Naive thymus-derived CD8-positive, alpha-beta T cell (primary cell): ENCODE data around the gene PRSS33. TPM values are rescaled to one million over a fixed set of nuclear protein-coding genes. Genes with fewer than 3 reads are reported as not detected.

Experiments
- ATAC-seq, 2 donors: fragments of 150-1000 bp; cut with Tn5 transposase in 1 of 2; sonication (Bioruptor Pico), chemical (Tn5 transposase) in 1 of 2; 1 replicate in 1 of 2; 2 replicates in 1 of 2; pipeline ENCODE4 v1.10.0; 2021; ENCODE audit warnings: mild to moderate bottlenecking in 2 of 2, moderate library complexity in 2 of 2
- POLR2A ChIA-PET: fragments of 350-600 bp; sonication (Branson Sonifier 250); formaldehyde crosslinking; loops from one replicate; lab custom pipeline; 2021; ENCODE audit warnings: antibody characterized with exemption; lab: Charles Lee
- DNase-seq, 10 donors: peaks; one replicate each; pipeline versions ENCODE4 v3.0.0 to v3.0.0-alpha.2; 2020 to 2022
- H3K27ac Mint-ChIP-seq, 10 donors: one replicate each; pipeline ENCODE4 v1.8.0; 2020 to 2022; ENCODE audit warnings: mild to moderate bottlenecking in 10 of 10, mixed read lengths in 10 of 10, moderate library complexity in 4 of 10, inconsistent platforms in 1 of 10
- H3K27me3 Mint-ChIP-seq, 5 donors: one replicate each; pipeline ENCODE4 v1.8.0; 2021 to 2022; ENCODE audit warnings: mixed read lengths in 5 of 5
- H3K36me3 Mint-ChIP-seq, 3 donors: one replicate each; pipeline ENCODE4 v1.8.0; 2020 to 2022; ENCODE audit warnings: mixed read lengths in 3 of 3, mild to moderate bottlenecking in 2 of 3, inconsistent platforms in 1 of 3
- H3K4me1 Mint-ChIP-seq, 4 donors: one replicate each; pipeline ENCODE4 v1.8.0; 2021 to 2022; ENCODE audit warnings: mixed read lengths in 4 of 4
- H3K4me3 Mint-ChIP-seq, 10 donors: one replicate each; pipeline ENCODE4 v1.8.0; 2020 to 2022; ENCODE audit warnings: mild to moderate bottlenecking in 10 of 10, mixed read lengths in 10 of 10, moderate library complexity in 6 of 10, inconsistent platforms in 1 of 10
- H3K9me3 Mint-ChIP-seq, 9 donors: one replicate each; pipeline ENCODE4 v1.8.0; 2020 to 2022; ENCODE audit warnings: mixed read lengths in 9 of 9, mild to moderate bottlenecking in 3 of 9, inconsistent platforms in 1 of 9, moderate library complexity in 1 of 9
- polyA plus RNA-seq, 3 donors: library from polyadenylated mRNA; unstranded; fragments of 300-500 nt; fragmentation: Illumina TruSeq; gene quantifications; one replicate each; pipeline ENCODE4 v1.2.3, GENCODE V29; 2021
- total RNA-seq, 8 experiments: library from RNA in 2 of 8; stranded (reverse) in 2 of 8; gene quantifications; one replicate each; pipeline ENCODE4 v1.2.3 and lab custom pipeline; 2021 to 2026

The PRSS33 gene
- total and polyA plus RNA-seq, 5 experiments from 2014 or later: 0.99 TPM; not detected in 4

DNA sequence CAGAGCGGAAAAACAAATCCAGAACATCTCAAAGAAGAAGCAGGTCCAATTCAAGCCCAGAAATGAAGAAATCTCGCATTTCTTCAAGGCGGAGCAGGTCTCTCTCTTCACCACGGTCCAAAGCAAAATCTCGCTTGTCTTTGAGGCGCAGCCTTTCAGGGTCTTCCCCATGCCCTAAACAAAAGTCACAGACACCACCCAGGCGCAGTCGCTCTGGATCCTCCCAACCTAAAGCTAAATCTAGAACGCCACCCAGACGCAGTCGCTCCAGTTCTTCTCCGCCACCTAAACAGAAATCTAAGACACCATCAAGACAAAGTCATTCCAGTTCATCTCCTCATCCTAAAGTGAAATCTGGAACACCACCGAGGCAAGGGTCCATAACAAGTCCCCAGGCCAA, 24.6 kb downstream of the PRSS33 start:
- peaks cover 43 to 100% (median 66%) of the 10 kb centered on the region in 3 donors for H3K36me3 Mint-ChIP-seq
- ATAC-seq: peak in 1 of 2 donors; percentile 11

GRCh38 chr16:2761886-2762583, 25.3 kb downstream of the PRSS33 start:
- POLR2A ChIA-PET: no interaction called here
- Mint-ChIP-seq H3K4me3 (peak overlapping the region in 1 of 10 donors; percentile 44), H3K4me1 (peaks cover 6 to 65% (median 41%) of the 10 kb centered on the region in 4 donors), H3K27ac (peak overlapping the region in 3 of 10 donors; percentile 28 to 78 (median 67)), H3K9me3 (no peaks in the 10 kb centered on the region), H3K27me3 (no peaks in the 10 kb centered on the region), H3K36me3 (peaks cover 46 to 100% (median 66%) of the 10 kb centered on the region in 3 donors)
- no peak for ATAC-seq
- no peak for DNase-seq

More for the DNA sequence above, 24.6 kb downstream of the PRSS33 start:
- DNase-seq: no peak
- Mint-ChIP-seq H3K4me3 (peak overlapping the region in 2 of 10 donors; percentile 1 to 20), H3K27me3 (no peaks in the 10 kb centered on the region), H3K9me3 (no peaks in the 10 kb centered on the region), H3K27ac (peak overlapping the region in 3 of 10 donors; percentile 33 to 78 (median 67)), H3K4me1 (peaks cover 2 to 58% (median 37%) of the 10 kb centered on the region in 4 donors)
- POLR2A ChIA-PET: interaction anchor here (0.9 to 1.7 kb wide), 2 partner anchors 9 to 15 kb away, joined by 3 to 5 read pairs; partner anchors contain the start of gene ELOB

GRCh38 chr16:2761472-2761871, 25.9 kb downstream of the PRSS33 start:
- Mint-ChIP-seq H3K27me3 (no peaks in the 10 kb centered on the region), H3K4me1 (peaks cover 11 to 67% (median 44%) of the 10 kb centered on the region in 4 donors), H3K9me3 (no peaks in the 10 kb centered on the region), H3K36me3 (peaks cover 43 to 100% (median 60%) of the 10 kb centered on the region in 3 donors), H3K27ac (peak overlapping the region in 2 of 10 donors; percentile 67 to 73), H3K4me3 (peak overlapping the region in 1 of 10 donors; percentile 10)
- POLR2A ChIA-PET: no interaction called here
- no peak for DNase-seq
- ATAC-seq: no peak

DNA sequence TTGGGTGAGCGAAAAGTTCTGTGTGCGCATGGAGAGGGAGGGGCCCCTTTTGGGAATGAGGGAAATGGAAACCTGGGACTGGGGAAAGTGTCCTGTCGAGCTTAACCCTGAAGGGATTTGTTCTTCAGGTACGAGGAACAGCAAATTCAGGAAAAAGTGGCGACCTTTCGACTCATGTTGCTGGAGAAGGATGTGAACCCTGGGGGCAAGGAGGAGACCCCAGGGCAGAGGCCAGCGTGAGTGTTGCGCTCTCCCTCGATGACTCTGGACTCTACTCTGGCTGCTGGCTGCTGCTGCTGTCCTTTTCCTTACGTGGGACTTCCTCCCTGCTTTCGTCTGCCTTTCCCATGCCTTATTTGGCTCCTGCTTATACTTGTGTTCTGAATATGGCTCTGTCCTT, 30.0 kb downstream of the PRSS33 start:
- Mint-ChIP-seq H3K4me1 (peaks cover 40 to 78% (median 58%) of the 10 kb centered on the region in 4 donors), H3K27ac (peak overlapping the region in 5 of 10 donors; percentile 15 to 80 (median 34)), H3K36me3 (peaks cover 25 to 88% (median 38%) of the 10 kb centered on the region in 3 donors), H3K4me3 (no peak overlapping the region), H3K27me3 (no peaks in the 10 kb centered on the region), H3K9me3 (no peaks in the 10 kb centered on the region)
- POLR2A ChIA-PET: interaction anchor here (0.7 to 1.2 kb wide), 3 partner anchors 18 to 111 kb away, joined by 3 to 5 read pairs (median 5); no protein-coding TSS in a partner anchor
- ATAC-seq (no peak), DNase-seq (no peak)

GRCh38 chr16:2756288-2757015, 30.9 kb downstream of the PRSS33 start:
- Mint-ChIP-seq H3K4me1 (peaks cover 46 to 72% (median 55%) of the 10 kb centered on the region in 4 donors), H3K36me3 (peaks cover 23 to 79% (median 29%) of the 10 kb centered on the region in 3 donors), H3K4me3 (peak overlapping the region in 8 of 10 donors; percentile 1 to 81 (median 20)), H3K27me3 (no peaks in the 10 kb centered on the region), H3K27ac (peak overlapping the region in 9 of 10 donors; percentile 29 to 99 (median 70)), H3K9me3 (peaks cover 0 to under 1% (median 0%) of the 10 kb centered on the region in 9 donors)
- POLR2A ChIA-PET: interaction anchor here (0.7 to 1.2 kb wide), 3 partner anchors 15 to 112 kb away, joined by 3 to 5 read pairs (median 5); no protein-coding TSS in a partner anchor
- ATAC-seq: no peak
- peak in 1 of 10 donors; percentile 59 for DNase-seq

DNA sequence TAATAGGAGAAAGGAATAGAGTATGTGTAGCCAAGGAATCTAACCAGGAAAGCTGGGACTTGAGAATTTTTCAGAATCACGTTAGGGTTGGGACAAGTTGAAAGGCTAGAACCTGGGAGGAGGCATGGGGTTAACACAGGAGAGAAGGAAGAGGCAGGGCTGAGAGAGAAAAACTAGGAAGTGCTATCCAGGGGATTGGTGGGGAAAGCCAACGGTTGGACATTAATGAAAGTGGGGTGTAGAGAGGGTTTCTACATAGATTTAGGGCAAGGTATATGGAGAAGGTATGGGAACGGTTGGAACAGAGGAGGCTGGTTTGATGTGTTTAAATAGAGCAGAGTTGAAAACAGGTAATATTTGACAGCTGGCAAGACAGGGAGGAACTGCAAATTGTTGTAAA, 32.2 kb downstream of the PRSS33 start:
- Mint-ChIP-seq H3K4me3 (peak overlapping the region; percentile 81 to 97 (median 92)), H3K9me3 (peaks cover 0 to 5% (median 0%) of the 10 kb centered on the region in 9 donors), H3K27ac (peak overlapping the region; percentile 71 to 99 (median 86)), H3K36me3 (peaks cover 16 to 66% (median 20%) of the 10 kb centered on the region in 3 donors), H3K27me3 (no peaks in the 10 kb centered on the region), H3K4me1 (peaks cover 49 to 67% (median 58%) of the 10 kb centered on the region in 4 donors)
- DNase-seq (no peak), ATAC-seq (no peak)
- POLR2A ChIA-PET: interaction anchor here (5.5 kb wide), 1 partner anchor 22 kb away, joined by 128 read pairs; the partner anchor contains the start of gene ELOB

DNA sequence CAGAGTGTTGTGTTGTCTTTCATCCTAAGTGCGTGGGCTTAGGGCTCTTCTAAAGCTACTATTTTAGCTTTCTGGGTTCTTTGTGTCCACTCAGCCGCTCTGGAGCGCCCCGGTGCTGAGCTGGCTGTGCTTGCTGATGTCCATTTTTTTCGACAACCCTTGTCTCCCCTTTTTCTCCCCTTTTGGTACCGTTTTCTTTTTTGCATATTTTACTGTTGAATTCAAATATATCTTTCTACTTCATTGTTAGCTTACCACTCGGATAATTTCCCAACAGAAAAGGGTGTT, 33.7 kb downstream of the PRSS33 start:
- Mint-ChIP-seq H3K27ac (peak overlapping the region; percentile 84 to 99 (median 93)), H3K4me3 (peak overlapping the region; percentile 81 to 97 (median 92)), H3K9me3 (peaks cover 0 to 5% (median 0%) of the 10 kb centered on the region in 9 donors), H3K36me3 (peaks cover 9 to 51% (median 10%) of the 10 kb centered on the region in 3 donors), H3K4me1 (peaks cover 43 to 56% (median 54%) of the 10 kb centered on the region in 4 donors), H3K27me3 (no peaks in the 10 kb centered on the region)
- ATAC-seq: no peak
- DNase-seq: no peak
- POLR2A ChIA-PET: interaction anchor here (0.6 to 5.5 kb wide), 10 partner anchors 9 to 789 kb away, joined by 3 to 128 read pairs (median 4); partner anchors contain the start of genes ELOB, KCTD5 and RPS2

DNA sequence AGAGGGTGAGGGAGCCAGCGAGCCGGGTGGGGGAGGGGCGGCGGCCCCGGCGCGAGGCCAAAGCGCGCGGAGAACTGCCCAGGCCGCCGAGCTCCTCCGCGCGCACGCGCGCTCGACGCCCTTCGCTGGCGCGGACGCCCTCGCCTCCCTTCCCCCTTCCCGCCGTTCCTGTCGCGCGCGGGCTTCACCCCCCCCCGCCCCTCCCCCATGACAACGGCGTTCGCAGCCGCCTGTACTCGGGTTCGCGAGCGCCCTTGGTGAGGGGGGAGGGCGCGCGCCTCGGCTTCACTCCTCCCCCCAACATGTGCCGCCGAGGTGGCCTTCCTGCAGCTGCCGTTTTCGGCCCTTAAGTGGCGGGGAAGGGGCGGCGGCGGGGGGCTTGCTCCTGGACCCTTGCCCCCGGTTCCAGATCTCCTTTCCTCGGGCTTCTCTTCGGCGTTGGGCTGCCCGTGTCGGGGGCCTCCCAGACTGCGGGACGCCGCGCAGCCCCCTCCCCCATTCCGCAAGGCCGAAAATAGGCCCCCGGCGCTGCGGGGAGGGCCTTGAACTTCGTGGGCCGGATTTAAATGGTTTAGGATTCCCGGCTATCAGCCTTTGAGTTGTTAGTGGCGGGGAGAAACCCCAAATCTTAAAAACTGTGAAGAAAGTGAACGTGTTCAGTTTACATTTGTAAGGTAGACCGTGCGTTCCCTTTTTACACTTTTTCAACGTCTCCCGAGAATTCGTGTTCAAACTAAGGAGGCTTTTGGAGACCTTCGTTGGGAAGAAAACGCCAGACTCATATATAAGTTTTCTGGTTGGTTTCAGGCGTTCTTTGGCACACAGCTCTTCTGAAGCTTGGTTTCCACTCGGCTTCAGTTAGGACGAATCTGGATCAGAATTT, 34.3 kb downstream of the PRSS33 start:
- POLR2A ChIA-PET: interaction anchor here (0.6 to 5.5 kb wide), 15 partner anchors 10 to 239 kb away, joined by 3 to 128 read pairs (median 5); partner anchors contain the start of genes ATP6V0C, ELOB and KCTD5
- Mint-ChIP-seq H3K27ac (peak overlapping the region; percentile 84 to 99 (median 98)), H3K4me1 (peaks cover 41 to 56% (median 52%) of the 10 kb centered on the region in 4 donors), H3K9me3 (peaks cover 0 to 5% (median 0%) of the 10 kb centered on the region in 9 donors), H3K27me3 (no peaks in the 10 kb centered on the region), H3K36me3 (peaks cover 5 to 45% (median 6%) of the 10 kb centered on the region in 3 donors), H3K4me3 (peak overlapping the region; percentile 81 to 97 (median 92))
- ATAC-seq (peak; percentile 30 to 46), DNase-seq (peak in 4 of 10 donors; percentile 40 to 79 (median 51))

- POLR2A ChIA-PET: interaction anchor here (0.8 to 5.5 kb wide), 15 partner anchors 12 to 239 kb away, joined by 3 to 128 read pairs (median 5); partner anchors contain the start of genes ATP6V0C, ELOB, FLYWCH1 and KCTD5
- H3K9me3 Mint-ChIP-seq: peaks cover 0 to 5% (median 0%) of the 10 kb centered on the region in 9 donors
- DNase-seq (peak; percentile 89 to 99 (median 94)), ATAC-seq (peak; percentile 85 to 89)
- H3K36me3 Mint-ChIP-seq: peaks cover 0 to 37% (median 6%) of the 10 kb centered on the region in 3 donors
- peaks cover 36 to 50% (median 45%) of the 10 kb centered on the region in 4 donors for H3K4me1 Mint-ChIP-seq
- peak within 1 kb of the TSS; percentile 81 to 97 (median 92) for H3K4me3 Mint-ChIP-seq
- no peaks in the 10 kb centered on the region for H3K27me3 Mint-ChIP-seq
- H3K27ac Mint-ChIP-seq: peak within 1 kb of the TSS; percentile 98 to 99 (median 99)
Measured at GRCh38 chr16:2752035-2752849, 35.1 kb downstream of the PRSS33 start, which contains the start of gene SRRM2. Gene SRRM2, plus strand, starts transcription at chr16:2752638. Its CDS starts 3,727 bp downstream, at chr16:2756365.

DNA sequence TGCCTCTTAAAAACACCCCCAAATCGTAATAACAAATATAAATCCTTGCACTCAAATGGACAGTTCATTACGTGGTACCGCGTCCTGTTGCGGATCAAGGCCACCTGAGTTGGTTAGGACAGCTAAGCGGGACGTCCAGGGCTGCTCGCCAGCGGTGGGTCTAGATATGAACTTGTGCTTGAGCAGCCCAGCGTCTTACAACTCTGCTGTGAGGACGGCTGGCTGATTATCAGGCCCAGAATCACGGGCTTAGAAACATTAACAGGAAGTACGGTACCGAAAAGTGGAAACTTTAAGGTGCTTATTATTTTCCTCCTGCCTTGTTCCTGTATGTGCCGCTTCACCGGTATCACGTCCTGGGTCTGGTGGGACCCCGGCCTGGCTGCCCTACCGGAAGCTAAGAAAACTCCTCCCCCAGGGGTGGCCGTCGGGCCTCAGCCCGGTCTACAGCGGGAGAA, 35.8 kb downstream of the PRSS33 start:
- DNase-seq (no peak), ATAC-seq (no peak)
- Mint-ChIP-seq H3K27me3 (no peaks in the 10 kb centered on the region), H3K4me1 (peaks cover 30 to 47% (median 39%) of the 10 kb centered on the region in 4 donors), H3K4me3 (peak overlapping the region in 8 of 10 donors; percentile 62 to 95 (median 86)), H3K9me3 (peaks cover 0 to 5% (median 0%) of the 10 kb centered on the region in 9 donors), H3K36me3 (peaks cover 0 to 30% (median 6%) of the 10 kb centered on the region in 3 donors), H3K27ac (peak overlapping the region; percentile 98 to 99 (median 99))
- POLR2A ChIA-PET: interaction anchor here (0.8 to 5.5 kb wide), 8 partner anchors 11 to 161 kb away, joined by 3 to 128 read pairs (median 4); partner anchors contain the start of genes ELOB, FLYWCH1 and KCTD5
